Lung (tissue), 16 donors: ENCODE data around the gene SLC35E3. TPM values are rescaled to one million over a fixed set of nuclear protein-coding genes. Genes with fewer than 3 reads are reported as not detected.

Source experiments
- ATAC-seq: fragments of 200-7000 bp; cut with Tn5 transposase; one replicate; pipeline ENCODE4 v1.9.1; 2020; ENCODE audit warnings: moderate number of reproducible peaks; ENCODE audit not compliant: insufficient read depth, low FRiP score
- DNase-seq, 3 donors: peaks; one replicate each; pipeline ENCODE4 v3.0.0-alpha.2; 2013 to 2017
- H3K27ac ChIP-seq, 2 donors: one replicate each; pipeline ENCODE4 v1.5.1; 2013; ENCODE audit warnings: mild to moderate bottlenecking in 2 of 2, moderate library complexity in 2 of 2, control low read depth in 1 of 2, inconsistent platforms in 1 of 2, low read depth in 1 of 2, low read length in 1 of 2
- H3K27me3 ChIP-seq, 3 donors: one replicate each; pipeline ENCODE4 v1.5.1; 2013; ENCODE audit warnings: low read length in 2 of 3; ENCODE audit not compliant: control insufficient read depth in 3 of 3, insufficient read depth in 3 of 3
- H3K36me3 ChIP-seq, 4 donors: one replicate each; pipeline ENCODE4 v1.5.1; 2013; ENCODE audit warnings: low read length in 4 of 4, mild to moderate bottlenecking in 1 of 4, moderate library complexity in 1 of 4; ENCODE audit not compliant: control insufficient read depth in 4 of 4, insufficient read depth in 4 of 4
- H3K4me1 ChIP-seq, 5 donors: one replicate each; pipeline ENCODE4 v1.5.1; 2013; ENCODE audit warnings: low read length in 5 of 5, mild to moderate bottlenecking in 2 of 5, moderate library complexity in 1 of 5; ENCODE audit not compliant: control insufficient read depth in 5 of 5, insufficient read depth in 5 of 5
- H3K4me3 ChIP-seq: one replicate; pipeline ENCODE4 v1.5.1; 2013; ENCODE audit warnings: mild to moderate bottlenecking, control low read depth, moderate library complexity
- H3K9ac ChIP-seq, 2 donors: one replicate each; pipeline ENCODE4 v1.5.1; 2013; ENCODE audit warnings: low read length in 2 of 2, control low read depth in 1 of 2; ENCODE audit not compliant: insufficient read depth in 1 of 2
- H3K9me3 ChIP-seq, 4 donors: one replicate each; pipeline ENCODE4 v1.5.1; 2013; ENCODE audit warnings: low read length in 3 of 4, mild to moderate bottlenecking in 1 of 4, moderate library complexity in 1 of 4; ENCODE audit not compliant: control insufficient read depth in 4 of 4, insufficient read depth in 3 of 4
- WGBS, 2 donors: extraction: QIAGEN DNeasy Blood & Tissue Kit; methylation state at CpG; one replicate each; pipeline ENCODE4 v1.1.7; 2013; 5-methylcytosine and 5-hydroxymethylcytosine counted together
- long read RNA-seq, 5 donors: transcript quantifications; one replicate each; lab custom pipeline, GENCODE V29; 2026
- polyA plus RNA-seq, 2 donors: library from polyadenylated mRNA; stranded (reverse); fragments of 200-250 nt; gene quantifications; one replicate each; pipeline ENCODE4 v1.2.1, GENCODE V29; 2013
- total RNA-seq, 2 donors: library from RNA; depleted of rRNA in 1 of 2; stranded (reverse); fragments of >200 nt in 1 of 2; gene quantifications; one replicate each; pipeline ENCODE4 v1.2.1, GENCODE V29; 2014 to 2021
- TF ChIP-seq, protein P1 (sequence below): IDR thresholded peaks from 2 replicates; pipeline ENCODE4 v1.5.1; 2012; ENCODE audit warnings: mild to moderate bottlenecking; ENCODE audit errors: control extremely low read depth, extremely low read depth
- donor health status: control.
- donor health status: control.
- donor health status: Bipolar disorder and iron deficiency.
- donor health status: healthy.
- donor health status: DM: yes; HTN: yes; CAD: no.

The SLC35E3 gene
- 10 to 100 TPM in 1 of 2 donors, 1 to 10 TPM in 1; 9.0 to 14.4 TPM for total RNA-seq
- polyA plus RNA-seq, result 1 to 10 TPM; 4.0 to 9.0 TPM
- long read RNA-seq, donor 1, full-length matches to known transcripts, result 6 of 6 reads
- long read RNA-seq, donor 1, partial matches to known transcripts, result 0 of 6 reads
- long read RNA-seq, donor 1, other reads (novel, unspliced or antisense), result 0 of 6 reads
- long read RNA-seq, donor 2, full-length matches to known transcripts, result 3 of 3 reads
- long read RNA-seq, donor 2, partial matches to known transcripts, result 0 of 3 reads
- long read RNA-seq, donor 2, other reads (novel, unspliced or antisense), result 0 of 3 reads
- long read RNA-seq, donor 3, partial matches to known transcripts, result 6 of 6 reads
- long read RNA-seq, donor 3, other reads (novel, unspliced or antisense), result 0 of 6 reads
- long read RNA-seq, donor 4, full-length matches to known transcripts, result 3 of 8 reads
- long read RNA-seq, donor 4, partial matches to known transcripts, result 5 of 8 reads
- long read RNA-seq, donor 4, other reads (novel, unspliced or antisense), result 0 of 8 reads
- long read RNA-seq, donor 5, full-length matches to known transcripts, result 5 of 5 reads
- long read RNA-seq, donor 5, partial matches to known transcripts, result 0 of 5 reads
- long read RNA-seq, donor 5, other reads (novel, unspliced or antisense), result 0 of 5 reads

DNA sequence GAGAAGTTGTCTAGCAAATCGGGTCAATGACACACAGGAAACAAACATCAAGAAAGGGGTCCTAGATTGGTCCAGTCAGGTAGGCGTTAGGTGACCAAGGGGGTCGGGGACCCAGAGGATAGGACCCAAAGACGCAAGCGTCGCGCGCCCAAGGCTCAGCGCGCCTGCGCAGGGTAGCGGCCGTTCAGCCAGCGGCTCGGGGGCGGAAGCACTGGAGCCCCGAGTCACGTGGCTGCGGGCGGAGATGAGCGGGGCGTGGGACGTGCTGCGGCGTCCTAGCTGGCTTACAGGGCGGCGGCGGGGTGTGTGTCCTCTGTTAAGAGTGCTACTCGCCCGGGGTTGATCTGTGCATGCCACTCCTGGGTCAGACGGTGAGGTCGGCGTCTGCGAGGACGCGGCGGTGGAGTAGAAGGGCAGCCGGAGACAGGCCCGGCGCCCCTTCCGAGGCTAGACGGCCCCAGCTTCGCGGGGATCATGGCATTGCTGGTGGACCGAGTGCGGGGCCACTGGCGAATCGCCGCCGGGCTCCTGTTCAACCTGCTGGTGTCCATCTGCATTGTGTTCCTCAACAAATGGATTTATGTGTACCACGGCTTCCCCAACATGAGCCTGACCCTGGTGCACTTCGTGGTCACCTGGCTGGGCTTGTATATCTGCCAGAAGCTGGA lies at the start of gene SLC35E3:
SLC35E3 (plus strand) TSS at position 273 of the 668 bp plus-strand sequence; CDS start at position 475, 202 bp downstream.
- TF ChIP-seq, protein P1, sequence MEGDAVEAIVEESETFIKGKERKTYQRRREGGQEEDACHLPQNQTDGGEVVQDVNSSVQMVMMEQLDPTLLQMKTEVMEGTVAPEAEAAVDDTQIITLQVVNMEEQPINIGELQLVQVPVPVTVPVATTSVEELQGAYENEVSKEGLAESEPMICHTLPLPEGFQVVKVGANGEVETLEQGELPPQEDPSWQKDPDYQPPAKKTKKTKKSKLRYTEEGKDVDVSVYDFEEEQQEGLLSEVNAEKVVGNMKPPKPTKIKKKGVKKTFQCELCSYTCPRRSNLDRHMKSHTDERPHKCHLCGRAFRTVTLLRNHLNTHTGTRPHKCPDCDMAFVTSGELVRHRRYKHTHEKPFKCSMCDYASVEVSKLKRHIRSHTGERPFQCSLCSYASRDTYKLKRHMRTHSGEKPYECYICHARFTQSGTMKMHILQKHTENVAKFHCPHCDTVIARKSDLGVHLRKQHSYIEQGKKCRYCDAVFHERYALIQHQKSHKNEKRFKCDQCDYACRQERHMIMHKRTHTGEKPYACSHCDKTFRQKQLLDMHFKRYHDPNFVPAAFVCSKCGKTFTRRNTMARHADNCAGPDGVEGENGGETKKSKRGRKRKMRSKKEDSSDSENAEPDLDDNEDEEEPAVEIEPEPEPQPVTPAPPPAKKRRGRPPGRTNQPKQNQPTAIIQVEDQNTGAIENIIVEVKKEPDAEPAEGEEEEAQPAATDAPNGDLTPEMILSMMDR, result no peak
- 0% methylated on average over 52 of the region's 52 CpGs for WGBS, 2 donors
- peak within 1 kb of the TSS; percentile 9 to 79 for H3K9ac ChIP-seq
- H3K4me3 ChIP-seq, result peak within 1 kb of the TSS; percentile 73
- H3K4me1 ChIP-seq, result peaks cover 0 to 12% (median 3%) of the 10 kb centered on the region in 5 donors
- no peaks in the 10 kb centered on the region for H3K27me3 ChIP-seq
- H3K9me3 ChIP-seq, result no peaks in the 10 kb centered on the region
- DNase-seq, result peak; percentile 93 to 95 (median 94)
- peak; percentile 99 for ATAC-seq
- peak within 1 kb of the TSS; percentile 66 to 87 for H3K27ac ChIP-seq
- peaks cover 1 to 4% (median 2%) of the 10 kb centered on the region in 4 donors for H3K36me3 ChIP-seq

DNA sequence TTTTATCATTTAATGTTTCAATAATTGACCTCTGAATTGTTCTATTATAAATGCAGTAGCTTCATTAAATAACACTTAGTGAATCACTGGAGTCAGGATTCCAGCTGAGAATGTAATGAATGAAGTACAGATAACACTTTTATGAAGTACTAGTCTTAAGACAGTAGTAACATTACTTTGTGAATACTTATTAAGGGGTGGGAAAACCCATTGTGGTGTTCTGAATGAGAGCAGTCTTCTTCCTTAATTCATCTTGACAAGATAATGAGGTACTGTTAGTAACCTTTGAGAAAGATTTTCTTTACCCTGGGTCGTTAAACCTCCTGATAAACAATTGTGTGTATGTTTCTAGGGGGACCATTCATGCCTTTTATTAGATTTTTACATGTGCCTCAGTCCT lies 46.5 kb upstream of the SLC35E3 start:
- Histone ChIP-seq H3K27me3 (no peaks in the 10 kb centered on the region), H3K9ac (no peak overlapping the region), H3K4me3 (no peak overlapping the region), H3K27ac (no peak overlapping the region), H3K36me3 (peaks cover 16 to 34% (median 20%) of the 10 kb centered on the region in 4 donors), H3K9me3 (no peaks in the 10 kb centered on the region), H3K4me1 (no peaks in the 10 kb centered on the region)
- no peak for ATAC-seq
- TF ChIP-seq, protein P1, result no peak
- DNase-seq, result no peak
- WGBS, 2 donors, result 88% methylated on average over 1 of the region's 1 CpG

DNA sequence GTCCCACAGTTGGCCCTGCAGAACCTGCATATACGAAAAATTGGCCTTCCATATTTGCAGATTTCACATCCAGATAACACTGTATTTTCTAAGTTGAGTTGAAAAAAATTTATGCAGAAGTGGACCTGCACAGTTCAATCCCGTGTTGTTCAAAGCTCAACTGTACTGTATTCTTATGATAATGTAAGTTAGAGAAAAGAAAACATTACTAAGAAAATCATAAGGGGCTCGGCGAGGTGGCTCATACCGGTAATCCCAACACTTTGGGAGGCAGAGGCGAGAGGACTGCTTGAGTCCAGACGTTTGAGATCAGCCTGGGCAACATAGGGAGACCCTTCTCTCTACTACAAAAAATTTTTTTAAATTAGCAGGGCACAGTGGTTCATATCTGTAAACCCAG lies 18.2 kb upstream of the SLC35E3 start:
- DNase-seq (no peak), ATAC-seq (no peak)
- no peak overlapping the region for H3K27ac ChIP-seq
- no peak overlapping the region for H3K4me3 ChIP-seq
- WGBS, 2 donors, result 94 to 96% methylated on average over 7 of the region's 7 CpGs
- H3K9me3 ChIP-seq, result no peaks in the 10 kb centered on the region
- H3K4me1 ChIP-seq, result no peaks in the 10 kb centered on the region
- no peaks in the 10 kb centered on the region for H3K27me3 ChIP-seq
- peaks cover 8 to 21% (median 11%) of the 10 kb centered on the region in 4 donors for H3K36me3 ChIP-seq
- TF ChIP-seq, protein P1, result no peak
- H3K9ac ChIP-seq, result no peak overlapping the region
